Muscle layer of colon (tissue), 2 donors: ENCODE results near the gene PRCC.
A peak's percentile ranks its signal among the peaks of the same experiment; 100 is the strongest.

ENCODE experiments used
- H3K27ac ChIP-seq: one replicate; pipeline ENCODE4 v1.7.0; 2013; ENCODE audit warnings: low read depth, mild to moderate bottlenecking, low read length, moderate library complexity
- H3K27me3 ChIP-seq, 2 donors: one replicate each; pipeline ENCODE4 v1.7.0; 2013; ENCODE audit warnings: low read length in 2 of 2, mild to moderate bottlenecking in 2 of 2; ENCODE audit not compliant: insufficient read depth in 2 of 2, control insufficient read depth in 1 of 2
- H3K36me3 ChIP-seq: one replicate; pipeline ENCODE4 v1.7.0; 2013; ENCODE audit warnings: mild to moderate bottlenecking, low read length; ENCODE audit not compliant: insufficient read depth
- H3K4me1 ChIP-seq: one replicate; pipeline ENCODE4 v1.7.0; 2013; ENCODE audit warnings: mild to moderate bottlenecking, low read length; ENCODE audit not compliant: insufficient read depth
- H3K4me3 ChIP-seq, 2 donors: one replicate each; pipeline ENCODE4 v1.7.0; 2013; ENCODE audit warnings: low read length in 2 of 2, low read depth in 1 of 2, mild to moderate bottlenecking in 1 of 2, moderate library complexity in 1 of 2
- H3K9ac ChIP-seq: one replicate; pipeline ENCODE4 v1.7.0; 2013; ENCODE audit warnings: low read length
- H3K9me3 ChIP-seq: one replicate; pipeline ENCODE4 v1.7.0; 2013; ENCODE audit warnings: mild to moderate bottlenecking, low read length
- donor health status: abdominal sarcoma.
- donor health status: Adenocarcinoma of cecum.

Gene PRCC, protein sequence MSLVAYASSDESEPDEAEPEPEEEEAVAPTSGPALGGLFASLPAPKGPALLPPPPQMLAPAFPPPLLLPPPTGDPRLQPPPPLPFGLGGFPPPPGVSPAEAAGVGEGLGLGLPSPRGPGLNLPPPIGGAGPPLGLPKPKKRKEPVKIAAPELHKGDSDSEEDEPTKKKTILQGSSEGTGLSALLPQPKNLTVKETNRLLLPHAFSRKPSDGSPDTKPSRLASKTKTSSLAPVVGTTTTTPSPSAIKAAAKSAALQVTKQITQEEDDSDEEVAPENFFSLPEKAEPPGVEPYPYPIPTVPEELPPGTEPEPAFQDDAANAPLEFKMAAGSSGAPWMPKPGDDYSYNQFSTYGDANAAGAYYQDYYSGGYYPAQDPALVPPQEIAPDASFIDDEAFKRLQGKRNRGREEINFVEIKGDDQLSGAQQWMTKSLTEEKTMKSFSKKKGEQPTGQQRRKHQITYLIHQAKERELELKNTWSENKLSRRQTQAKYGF

DNA sequence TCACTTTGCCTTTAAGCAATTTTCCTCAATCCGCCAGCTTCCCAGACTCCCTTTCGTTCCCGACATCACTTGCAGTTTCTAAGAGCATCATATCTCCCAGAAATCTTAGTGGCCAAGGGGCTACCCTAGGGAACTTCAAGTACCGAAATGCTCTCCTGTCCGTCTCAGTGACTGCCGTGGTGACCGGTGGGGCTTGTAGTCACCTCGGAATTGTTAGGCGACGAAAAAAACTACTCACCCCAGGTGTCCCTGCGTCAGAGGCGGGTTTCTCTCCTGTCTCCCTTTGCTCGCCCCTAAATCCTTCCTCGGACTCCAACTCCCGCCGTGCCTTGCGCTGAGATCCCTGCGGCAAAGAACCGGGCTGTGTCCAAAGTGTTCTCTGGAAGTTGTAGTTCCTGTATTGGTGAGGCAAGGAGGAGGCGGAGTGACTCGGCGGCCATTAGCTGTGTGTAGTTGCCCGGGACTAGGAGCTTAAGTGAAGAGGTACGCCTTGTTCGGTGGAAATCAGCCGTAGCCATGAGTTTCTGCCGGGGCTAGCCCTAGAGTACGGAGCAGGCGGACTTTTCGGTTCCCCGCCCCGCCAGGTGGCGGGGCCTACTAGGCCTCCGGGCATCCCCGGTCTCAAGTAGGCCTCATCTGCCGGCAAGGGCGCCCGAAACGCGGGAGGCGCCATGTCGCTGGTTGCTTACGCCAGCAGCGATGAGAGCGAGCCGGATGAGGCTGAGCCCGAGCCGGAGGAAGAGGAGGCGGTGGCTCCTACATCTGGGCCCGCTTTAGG lies at the start of gene PRCC:
PRCC (plus strand) TSS at position 435 of the 778 bp plus-strand sequence; CDS start at position 672, 237 bp downstream.
- Histone ChIP-seq H3K27ac (peak within 1 kb of the TSS; percentile 79), H3K9me3 (no peaks in the 10 kb centered on the region), H3K27me3 (no peaks in the 10 kb centered on the region), H3K4me3 (peak within 1 kb of the TSS; percentile 75 to 96), H3K9ac (peak within 1 kb of the TSS; percentile 95), H3K36me3 (peaks cover 10% of the 10 kb centered on the region), H3K4me1 (peaks cover 38% of the 10 kb centered on the region)

- peaks cover 17% of the 10 kb centered on the region for H3K4me1 ChIP-seq
- peaks cover 42% of the 10 kb centered on the region for H3K36me3 ChIP-seq
- H3K9me3 ChIP-seq: no peaks in the 10 kb centered on the region
- H3K27ac ChIP-seq: no peak overlapping the region
- H3K9ac ChIP-seq: no peak overlapping the region
- no peak overlapping the region for H3K4me3 ChIP-seq
- H3K27me3 ChIP-seq: no peaks in the 10 kb centered on the region
Measured at GRCh38 chr1:156721131-156721530, 46.2 kb upstream of the PRCC start.

DNA sequence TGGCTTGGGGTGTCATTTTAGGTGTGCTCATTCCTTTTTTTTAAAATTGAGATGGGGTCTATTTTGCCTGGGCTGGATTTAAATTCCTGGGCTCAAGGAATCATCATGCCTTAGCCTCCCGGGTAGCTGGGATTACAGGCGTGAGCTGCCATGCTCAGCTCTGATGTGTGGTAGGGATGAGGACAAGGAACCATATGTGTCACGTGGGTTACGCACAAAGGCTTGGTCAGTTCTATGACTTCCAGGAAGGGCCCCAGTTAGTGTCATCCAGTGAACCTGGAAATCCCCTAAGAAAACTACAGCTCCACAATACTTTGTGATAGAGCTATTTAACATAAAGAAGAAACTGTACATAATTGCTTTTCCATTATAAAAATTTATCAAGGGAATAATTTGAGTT lies 45.8 kb upstream of the PRCC start:
- peaks cover 45% of the 10 kb centered on the region for H3K36me3 ChIP-seq
- H3K9me3 ChIP-seq: no peaks in the 10 kb centered on the region
- H3K4me1 ChIP-seq: peaks cover 21% of the 10 kb centered on the region

DNA sequence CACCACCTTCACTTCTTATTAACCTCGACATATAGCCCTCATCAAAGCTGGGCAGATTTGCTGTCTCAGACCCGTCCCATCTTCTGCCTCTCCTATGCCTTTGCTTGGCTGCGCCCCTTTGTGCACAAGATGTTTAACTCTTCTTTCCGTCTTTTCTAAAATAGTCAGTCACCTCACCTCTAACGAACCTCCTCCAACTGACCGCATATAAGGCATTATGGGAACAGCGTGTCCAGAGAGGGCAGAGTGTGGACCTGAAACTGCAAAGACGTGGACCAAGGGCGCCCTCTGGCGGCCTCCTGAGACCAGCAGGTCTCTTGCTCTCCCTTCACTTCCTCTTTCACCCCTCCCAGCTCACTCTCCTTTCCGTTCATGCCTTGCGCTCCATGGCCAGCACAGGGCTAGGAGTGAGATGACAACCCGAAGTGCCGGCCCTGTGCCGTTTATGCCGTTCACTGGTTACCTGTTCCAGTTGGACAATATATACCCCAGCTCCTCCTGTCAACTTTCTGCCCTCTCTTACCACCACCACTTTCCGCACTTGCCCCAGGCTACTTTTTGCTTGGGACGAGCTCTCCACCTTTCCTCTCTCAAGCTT lies 41.6 kb upstream of the PRCC start:
- peak overlapping the region; percentile 32 to 99 for H3K4me3 ChIP-seq

More for the DNA sequence above, 45.8 kb upstream of the PRCC start:
- no peak overlapping the region for H3K4me3 ChIP-seq
- H3K27me3 ChIP-seq: no peaks in the 10 kb centered on the region
- H3K27ac ChIP-seq: no peak overlapping the region
- H3K9ac ChIP-seq: no peak overlapping the region

DNA sequence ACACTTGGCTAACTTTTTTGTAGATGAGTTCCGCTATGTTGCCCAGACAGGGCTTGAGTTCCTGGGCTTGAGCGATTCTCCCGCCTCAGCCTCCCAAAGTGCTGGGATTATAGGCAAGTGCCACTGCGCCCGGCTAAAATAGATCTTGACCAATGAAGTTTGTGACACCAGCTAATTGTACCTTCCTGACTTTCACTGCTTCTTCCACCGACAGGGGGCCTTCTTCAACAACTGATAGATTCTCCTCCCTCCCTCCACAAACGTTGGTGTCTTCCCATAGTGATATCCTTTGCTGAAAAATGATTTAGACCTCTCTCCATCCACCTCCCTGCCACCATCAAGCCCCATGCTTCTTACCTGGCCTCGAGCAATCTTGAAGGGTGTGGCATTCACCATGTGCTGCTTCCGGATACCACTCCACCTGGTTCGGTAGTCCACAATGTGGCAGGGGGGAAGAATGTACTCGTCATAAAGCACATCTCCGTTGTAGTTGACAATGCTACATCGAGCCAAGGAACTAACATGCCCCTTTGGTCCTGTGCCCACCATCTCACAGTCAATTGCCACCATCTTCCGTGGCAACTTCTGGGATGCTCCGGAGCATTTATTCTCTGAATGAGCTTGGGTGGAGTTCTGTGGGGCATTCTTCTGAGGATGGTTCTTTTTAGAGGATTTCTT lies 40.6 kb upstream of the PRCC start:
- Histone ChIP-seq H3K36me3 (peaks cover 41% of the 10 kb centered on the region), H3K4me3 (peak overlapping the region; percentile 27 to 99), H3K27ac (no peak overlapping the region), H3K4me1 (peaks cover 42% of the 10 kb centered on the region), H3K27me3 (no peaks in the 10 kb centered on the region), H3K9ac (peak overlapping the region; percentile 95), H3K9me3 (no peaks in the 10 kb centered on the region)

More for the DNA sequence above, 41.6 kb upstream of the PRCC start:
- peak overlapping the region; percentile 66 for H3K9ac ChIP-seq
- peak overlapping the region; percentile 68 for H3K27ac ChIP-seq
- peaks cover 50% of the 10 kb centered on the region for H3K36me3 ChIP-seq
- peaks cover 42% of the 10 kb centered on the region for H3K4me1 ChIP-seq
- H3K9me3 ChIP-seq: no peaks in the 10 kb centered on the region
- no peaks in the 10 kb centered on the region for H3K27me3 ChIP-seq

GRCh38 chr1:156727492-156727891 lies 39.8 kb upstream of the PRCC start:
- Histone ChIP-seq H3K4me3 (peak overlapping the region; percentile 93 to 99), H3K27ac (peak overlapping the region; percentile 97), H3K9ac (peak overlapping the region; percentile 95), H3K9me3 (no peaks in the 10 kb centered on the region), H3K27me3 (no peaks in the 10 kb centered on the region), H3K4me1 (peaks cover 42% of the 10 kb centered on the region), H3K36me3 (peaks cover 46% of the 10 kb centered on the region)

- H3K36me3 ChIP-seq: peaks cover 47% of the 10 kb centered on the region
- no peaks in the 10 kb centered on the region for H3K9me3 ChIP-seq
- no peaks in the 10 kb centered on the region for H3K27me3 ChIP-seq
- peak within 1 kb of the TSS; percentile 97 for H3K27ac ChIP-seq
- H3K4me1 ChIP-seq: peaks cover 42% of the 10 kb centered on the region
- H3K4me3 ChIP-seq: peak within 1 kb of the TSS; percentile 93 to 99
- H3K9ac ChIP-seq: peak within 1 kb of the TSS; percentile 100
Measured at GRCh38 chr1:156727926-156728598, 39.3 kb upstream of the PRCC start, which contains the start of gene METTL25B. Gene METTL25B, plus strand, starts transcription at chr1:156728469. Its CDS starts 636 bp downstream, at chr1:156729105.

- H3K9ac ChIP-seq: peak within 1 kb of the TSS; percentile 100
- H3K4me1 ChIP-seq: peaks cover 42% of the 10 kb centered on the region
- H3K4me3 ChIP-seq: peak within 1 kb of the TSS; percentile 93 to 99
- peaks cover 47% of the 10 kb centered on the region for H3K36me3 ChIP-seq
- H3K9me3 ChIP-seq: no peaks in the 10 kb centered on the region
- H3K27ac ChIP-seq: peak within 1 kb of the TSS; percentile 97
- no peaks in the 10 kb centered on the region for H3K27me3 ChIP-seq
Measured at GRCh38 chr1:156728599-156729462, 38.5 kb upstream of the PRCC start, which contains the start of gene ISG20L2. Gene ISG20L2, minus strand, starts transcription at chr1:156728766. Its CDS starts 1,114 bp downstream, at chr1:156727652.

- Histone ChIP-seq H3K9ac (no peak overlapping the region), H3K4me3 (no peak overlapping the region), H3K27me3 (no peaks in the 10 kb centered on the region), H3K36me3 (peaks cover 52% of the 10 kb centered on the region), H3K9me3 (no peaks in the 10 kb centered on the region), H3K4me1 (peaks cover 7% of the 10 kb centered on the region), H3K27ac (no peak overlapping the region)
Measured at GRCh38 chr1:156733989-156734584, 33.2 kb upstream of the PRCC start.
